K562 (cell line): ENCODE results near the gene WDPCP. TPM values are rescaled to one million over a fixed set of nuclear protein-coding genes. Genes with fewer than 3 reads are reported as not detected.

Experiments
- ATAC-seq: fragments of 200-7000 bp; cut with Tn5 transposase; 3 replicates; pipeline ENCODE4 v1.9.1; 2020; ENCODE audit warnings: moderate library complexity
- BruUV-seq: library from RNA; stranded (reverse); fragments of 400-500 nt; replicated peaks from 2 replicates; lab custom pipeline; 2021; lab: Mats Ljungman, UMichigan
- CTCF ChIA-PET: fragments of 300-600 bp; formaldehyde crosslinking; extraction: SDS; loops from one replicate; lab custom pipeline; 2021; ENCODE audit warnings: low intra/inter-chr PET ratio; lab: Yijun Ruan, JAX
- POLR2A ChIA-PET: fragments of 300-600, 350-650 bp; sonication (Branson Sonifier 250); formaldehyde crosslinking; extraction: SDS; loops from one replicate; lab custom pipeline; 2021; ENCODE audit warnings: antibody characterized with exemption, inconsistent platforms; lab: Yijun Ruan, JAX
- DNase-seq, 4 experiments: peaks; one replicate each; pipeline versions ENCODE4 v3.0.0 to v3.0.0-alpha.2; 2011 to 2018; ENCODE audit warnings: low spot score in 3 of 4, mixed read lengths in 3 of 4; ENCODE audit errors: extremely low read depth in 1 of 4
- FAIRE-seq: peaks from 2 replicates; lab custom pipeline; 2011; peaks lifted over from hg19 to GRCh38; lab: Jason Lieb, UNC
- H2AFZ ChIP-seq: 2 replicates; pipeline ENCODE4 v1.6.0; 2011; ENCODE audit warnings: low read depth, low read length, control low read depth, inconsistent platforms
- H3K27ac ChIP-seq: fragments of 200-600 bp; 3 replicates; pipeline ENCODE4 v1.8.0; 2011; ENCODE audit warnings: low read depth, mild to moderate bottlenecking, control low read depth, inconsistent platforms, low read length, moderate library complexity, mixed read lengths; ENCODE audit errors: extremely low read depth
- H3K27me3 ChIP-seq, 2 experiments: fragments of 300-600 bp in 1 of 2; 2 replicates in 1 of 2; 3 replicates in 1 of 2; pipeline versions ENCODE4 v1.6.0 to v1.8.0; 2011; ENCODE audit warnings: inconsistent platforms in 2 of 2, low read length in 2 of 2, mild to moderate bottlenecking in 1 of 2, mixed read lengths in 1 of 2, moderate library complexity in 1 of 2; ENCODE audit not compliant: control insufficient read depth in 2 of 2, insufficient read depth in 2 of 2
- H3K36me3 ChIP-seq: fragments of 300-600 bp; 3 replicates; pipeline ENCODE4 v1.8.0; 2011; ENCODE audit warnings: mild to moderate bottlenecking, low read length, inconsistent platforms; ENCODE audit not compliant: control insufficient read depth, insufficient read depth
- H3K4me1 ChIP-seq, 2 experiments: fragments of 200-600 bp in 1 of 2; replicated peaks in 1 of 2; 2 replicates in 1 of 2; 3 replicates in 1 of 2; pipeline versions ENCODE4 v1.5.1 to v1.8.0; 2011; ENCODE audit warnings: inconsistent platforms in 2 of 2, low read length in 2 of 2, mild to moderate bottlenecking in 1 of 2, mixed read lengths in 1 of 2, moderate library complexity in 1 of 2; ENCODE audit not compliant: control insufficient read depth in 2 of 2, insufficient read depth in 2 of 2
- H3K4me2 ChIP-seq: 2 replicates; pipeline ENCODE4 v1.6.1; 2011; ENCODE audit warnings: low read length, control low read depth, inconsistent platforms, mixed read lengths; ENCODE audit not compliant: insufficient read depth
- H3K4me3 ChIP-seq: fragments of 200-600 bp; sonication (generic), shearing (Covaris generic); 2 replicates; pipeline ENCODE4 v1.5.1; 2016; ENCODE audit warnings: control low read depth, inconsistent platforms
- H3K79me2 ChIP-seq: fragments of 200-600 bp; 3 replicates; pipeline ENCODE4 v1.8.0; 2011; ENCODE audit warnings: low read length, inconsistent platforms; ENCODE audit not compliant: control insufficient read depth, insufficient read depth
- H3K9ac ChIP-seq, 2 experiments: 2 replicates each; pipeline versions ENCODE4 v1.6.0 to v1.6.1; 2011; ENCODE audit warnings: low read depth in 2 of 2, low read length in 2 of 2, control low read depth in 1 of 2, inconsistent platforms in 1 of 2, mild to moderate bottlenecking in 1 of 2, mixed read lengths in 1 of 2; ENCODE audit not compliant: insufficient read depth in 1 of 2
- H3K9me1 ChIP-seq: one replicate; pipeline ENCODE4 v1.6.0; 2011; ENCODE audit warnings: inconsistent platforms, mild to moderate bottlenecking, low read length, moderate library complexity; ENCODE audit not compliant: control insufficient read depth, insufficient read depth
- H3K9me3 ChIP-seq: replicated peaks from 2 replicates; pipeline ENCODE4 v1.5.1; 2011; ENCODE audit warnings: low read depth, low read length, inconsistent platforms; ENCODE audit not compliant: control insufficient read depth, insufficient read depth
- H4K20me1 ChIP-seq: replicated peaks from 2 replicates; pipeline ENCODE4 v1.6.1; 2011; ENCODE audit warnings: low read length, inconsistent platforms, mixed read lengths; ENCODE audit not compliant: control insufficient read depth, insufficient read depth
- ARNT ChIP-seq, 2 experiments: fragments of 450-650 bp; IDR thresholded peaks; 2 replicates each; pipeline ENCODE4 v1.6.1; 2016; ENCODE audit warnings: mild to moderate bottlenecking in 1 of 2
- ATF7 ChIP-seq: fragments of 450-650 bp; IDR thresholded peaks from 2 replicates; pipeline ENCODE4 v1.7.1; 2014; ENCODE audit warnings: mild to moderate bottlenecking, moderate library complexity
- KDM4B ChIP-seq, 2 experiments: fragments of 450-650 bp in 1 of 2; sonication (generic) in 1 of 2; IDR thresholded peaks; 2 replicates each; pipeline ENCODE4 v1.6.1; 2016 to 2017; ENCODE audit warnings: borderline replicate concordance in 2 of 2, antibody characterized with exemption in 1 of 2, low read depth in 1 of 2, mild to moderate bottlenecking in 1 of 2
- TCFL5 ChIP-seq: fragments of 250-450 bp; sonication (Bioruptor Pico); conservative IDR thresholded peaks from 2 replicates; pipeline ENCODE4 v1.6.1; 2021; ENCODE audit warnings: mild to moderate bottlenecking, moderate library complexity, matching md5 sums
- ZNF436 ChIP-seq: fragments of 250-450, 450-650 bp; sonication (Bioruptor Pico); formaldehyde crosslinking; IDR thresholded peaks from 2 replicates; pipeline ENCODE4 v1.7.0; 2020; ENCODE audit warnings: mild to moderate bottlenecking
- WGBS: fragments of 100-300 bp; shearing (Covaris generic); methylation state at CpG from one replicate; pipeline ENCODE4 v1.1.6; 2016; ENCODE audit warnings: low coverage, mixed read lengths; ENCODE audit not compliant: insufficient coverage; ENCODE audit errors: missing lambda C conversion rate; 5-methylcytosine and 5-hydroxymethylcytosine counted together
- in situ Hi-C: fragments of 300-500 bp; cut with MboI; formaldehyde crosslinking; loops from 4 replicates; pipeline ENCODE4 v1.15.0; 2018; ENCODE audit warnings: inconsistent platforms, mixed read lengths
- intact Hi-C: fragments of 100-400 bp; cut with micrococcal nuclease; formaldehyde crosslinking; loops from 2 replicates; pipeline ENCODE4 v1.14.2; 2022
- polyA plus RNA-seq, 8 experiments: library from polyadenylated mRNA; depleted of rRNA in 4 of 8; stranded (reverse) in 5 of 8; unstranded in 3 of 8; fragments of >200 nt; fragmentation: Nextera tagmentation in 2 of 8; fragmentation: Illumina TruSeq in 1 of 8; extraction: Ambion mirVana in 2 of 8; extraction: Trizol in 1 of 8; gene quantifications; 2 replicates each; pipeline versions ENCODE4 v1.2.1 to v1.2.3, GENCODE V29; 2011 to 2014; ENCODE audit warnings: inconsistent platforms in 1 of 8, missing spikeins in 1 of 8
- total RNA-seq, 7 experiments: library from RNA; depleted of rRNA in 6 of 7; stranded (reverse); fragments of >200 nt in 6 of 7; fragmentation: Illumina TruSeq in 2 of 7; extraction: Trizol in 2 of 7; gene quantifications; 2 replicates each; pipeline versions ENCODE4 v1.2.1 to v1.2.3, GENCODE V29; 2011 to 2021; ENCODE audit warnings: low replicate concordance in 1 of 7
- TF ChIP-seq, protein P1 (sequence below): fragments of 450-650 bp; IDR thresholded peaks from 2 replicates; pipeline ENCODE4 v1.6.1; 2017; ENCODE audit warnings: antibody characterized with exemption, mild to moderate bottlenecking

The WDPCP gene
- total and polyA plus RNA-seq, 9 of the 15 experiments (the other 6 are each of a cell fraction or from before 2014, with no cell fraction given), result 1.4 to 6.4 (median 5.5) TPM

DNA sequence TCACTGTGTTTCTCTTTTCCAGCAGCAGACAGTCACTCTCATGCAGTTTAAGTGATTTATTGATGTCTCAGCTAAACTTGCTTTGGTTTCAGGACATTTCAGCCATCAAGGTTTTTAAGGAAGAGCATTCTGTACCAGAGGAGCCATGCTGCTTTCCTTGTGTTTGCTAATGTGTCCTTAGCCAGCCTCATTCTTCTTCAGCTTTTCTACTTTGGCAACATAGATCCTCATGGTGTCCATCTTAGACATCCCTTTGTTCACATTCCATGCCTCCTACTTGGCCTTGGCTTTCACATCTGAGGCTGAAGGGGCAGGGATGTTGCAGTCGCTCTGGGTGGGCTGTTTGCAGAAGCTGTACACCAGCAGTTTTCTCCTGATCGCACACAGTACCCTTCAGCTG, 469.5 kb downstream of the WDPCP start (continued):
- TF ChIP-seq, protein P1, sequence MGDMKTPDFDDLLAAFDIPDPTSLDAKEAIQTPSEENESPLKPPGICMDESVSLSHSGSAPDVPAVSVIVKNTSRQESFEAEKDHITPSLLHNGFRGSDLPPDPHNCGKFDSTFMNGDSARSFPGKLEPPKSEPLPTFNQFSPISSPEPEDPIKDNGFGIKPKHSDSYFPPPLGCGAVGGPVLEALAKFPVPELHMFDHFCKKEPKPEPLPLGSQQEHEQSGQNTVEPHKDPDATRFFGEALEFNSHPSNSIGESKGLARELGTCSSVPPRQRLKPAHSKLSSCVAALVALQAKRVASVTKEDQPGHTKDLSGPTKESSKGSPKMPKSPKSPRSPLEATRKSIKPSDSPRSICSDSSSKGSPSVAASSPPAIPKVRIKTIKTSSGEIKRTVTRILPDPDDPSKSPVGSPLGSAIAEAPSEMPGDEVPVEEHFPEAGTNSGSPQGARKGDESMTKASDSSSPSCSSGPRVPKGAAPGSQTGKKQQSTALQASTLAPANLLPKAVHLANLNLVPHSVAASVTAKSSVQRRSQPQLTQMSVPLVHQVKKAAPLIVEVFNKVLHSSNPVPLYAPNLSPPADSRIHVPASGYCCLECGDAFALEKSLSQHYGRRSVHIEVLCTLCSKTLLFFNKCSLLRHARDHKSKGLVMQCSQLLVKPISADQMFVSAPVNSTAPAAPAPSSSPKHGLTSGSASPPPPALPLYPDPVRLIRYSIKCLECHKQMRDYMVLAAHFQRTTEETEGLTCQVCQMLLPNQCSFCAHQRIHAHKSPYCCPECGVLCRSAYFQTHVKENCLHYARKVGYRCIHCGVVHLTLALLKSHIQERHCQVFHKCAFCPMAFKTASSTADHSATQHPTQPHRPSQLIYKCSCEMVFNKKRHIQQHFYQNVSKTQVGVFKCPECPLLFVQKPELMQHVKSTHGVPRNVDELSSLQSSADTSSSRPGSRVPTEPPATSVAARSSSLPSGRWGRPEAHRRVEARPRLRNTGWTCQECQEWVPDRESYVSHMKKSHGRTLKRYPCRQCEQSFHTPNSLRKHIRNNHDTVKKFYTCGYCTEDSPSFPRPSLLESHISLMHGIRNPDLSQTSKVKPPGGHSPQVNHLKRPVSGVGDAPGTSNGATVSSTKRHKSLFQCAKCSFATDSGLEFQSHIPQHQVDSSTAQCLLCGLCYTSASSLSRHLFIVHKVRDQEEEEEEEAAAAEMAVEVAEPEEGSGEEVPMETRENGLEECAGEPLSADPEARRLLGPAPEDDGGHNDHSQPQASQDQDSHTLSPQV, result no peak
- TF ChIP-seq, all 486 proteins: peak for 1

DNA sequence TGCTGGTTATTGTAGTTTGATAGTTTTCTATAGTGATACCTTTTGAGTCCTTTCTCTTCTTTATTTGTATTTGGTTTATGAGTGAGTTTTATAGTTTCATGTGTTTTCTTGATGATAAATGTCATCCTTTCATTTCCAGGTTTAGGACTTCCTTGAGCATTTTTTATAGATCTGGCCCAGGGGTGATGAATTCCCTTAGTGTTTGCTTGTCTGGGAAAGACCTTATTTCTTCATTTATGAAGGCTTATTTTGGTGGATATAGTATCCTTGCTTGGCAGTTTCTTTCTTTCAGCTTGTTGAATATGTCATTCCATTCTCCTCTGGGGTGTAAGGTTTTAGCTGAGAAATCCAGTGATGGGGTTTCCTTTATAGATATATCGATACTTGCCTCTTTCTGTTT, 483.8 kb downstream of the WDPCP start:
- Histone ChIP-seq H2AFZ (no peak overlapping the region), H3K9me1 (no peaks in the 10 kb centered on the region), H3K27me3 (peaks cover 0 to 5% of the 10 kb centered on the region in 2 experiments; a peak in 1 of 5 replicates), H3K79me2 (no peaks in the 10 kb centered on the region), H3K4me3 (no peak overlapping the region), H3K9me3 (no peaks in the 10 kb centered on the region; the same call in 1 of the 2 replicates), H4K20me1 (no peaks in the 10 kb centered on the region), H3K4me1 (no peaks in the 10 kb centered on the region), H3K9ac (no peak overlapping the region), H3K36me3 (no peaks in the 10 kb centered on the region), H3K27ac (no peak overlapping the region), H3K4me2 (no peak overlapping the region)
- ATAC-seq (no peak), FAIRE-seq (no peak), DNase-seq (no peak)
- WGBS, result 0% methylated on average over 1 of the region's 1 CpG
- BruUV-seq, result no TSS peak
- in situ Hi-C loops (no loop called here), intact Hi-C loops (no loop called here)
- CTCF ChIA-PET, result no interaction called here
- POLR2A ChIA-PET, result no interaction called here
- no peak for TF ChIP-seq KDM4B (IDR thresholded peaks at IDR 0.05; ENCODE audit: borderline replicate concordance in 2 of 2, low read depth in 1 of 2)
- TF ChIP-seq ZNF436, result no peak
- no peak for TF ChIP-seq ATF7
- TF ChIP-seq TCFL5, result no peak
- no peak for TF ChIP-seq ARNT (IDR thresholded peaks at IDR 0.05)
